ENCODE measurements around the gene STRC.
"Not testable (repeated sequence)": the region's sequence is repeated elsewhere in the genome, so short reads cannot be mapped to it uniquely, and the experiment has no call there.

DNA sequence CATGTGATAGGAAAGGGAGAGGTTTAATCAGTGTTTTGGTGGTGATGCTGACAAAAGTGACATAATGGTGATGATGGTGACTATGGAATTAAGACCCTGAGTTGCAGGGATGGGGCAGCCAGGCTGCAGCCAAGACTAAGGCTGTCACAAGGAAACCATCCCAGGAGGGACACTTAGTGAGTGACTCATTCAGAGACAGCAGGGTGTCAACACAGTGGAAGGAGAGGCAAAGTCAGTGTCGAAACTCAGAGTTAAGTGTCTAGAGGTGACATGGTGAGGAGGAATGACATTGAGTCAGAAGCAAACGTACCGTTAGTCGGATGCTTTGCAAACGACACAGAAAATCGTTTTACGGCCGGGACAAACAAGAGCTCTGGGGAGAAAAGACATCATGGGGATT lies 54.8 kb downstream of the STRC start:
- TF ChIP-seq CTCF, POLR2AphosphoS5 (IDR thresholded peaks at IDR 0.05): not testable (repeated sequence)
